ENCODE data around the gene KCNMA1.

DNA sequence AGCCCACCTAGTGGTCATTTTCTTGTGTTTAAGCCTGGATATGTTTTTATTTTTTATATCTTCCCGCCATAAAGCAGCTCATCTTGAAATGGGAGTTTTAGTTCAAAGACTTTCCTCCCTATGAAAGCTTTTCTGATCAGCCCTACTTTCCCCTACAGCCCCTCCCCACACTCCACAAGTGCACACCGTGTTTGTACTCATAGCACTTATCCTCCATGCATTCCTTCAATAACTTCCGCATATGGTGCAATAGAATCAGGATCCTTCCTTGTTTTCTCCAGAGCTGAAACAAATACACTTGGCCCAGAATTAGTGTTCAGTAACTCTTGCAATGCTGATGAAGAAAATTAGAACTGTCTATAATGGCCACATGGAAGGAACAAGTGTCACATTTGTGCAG lies 235.9 kb downstream of the KCNMA1 start:
- TF ChIP-seq CTCF (IDR thresholded peaks at IDR 0.05 in 8 of 11, conservative IDR thresholded peaks at IDR 0.05 in 3 of 11), result no peak
- no peak for TF ChIP-seq POLR2A (IDR thresholded peaks at IDR 0.05)
- no peak for TF ChIP-seq POLR2AphosphoS5 (IDR thresholded peaks at IDR 0.05)
